Progenitor cell of endocrine pancreas (in vitro differentiated cells): ENCODE data around the gene ZFYVE27. TPM values are rescaled to one million over a fixed set of nuclear protein-coding genes. Genes with fewer than 3 reads are reported as not detected.

Source experiments
- DNase-seq: peaks from one replicate; pipeline ENCODE4 v3.0.0; 2021; ENCODE audit warnings: low spot score; ENCODE audit not compliant: unreplicated experiment
- H3K27ac Mint-ChIP-seq: 2 replicates; pipeline ENCODE4 v1.8.0; 2021; ENCODE audit warnings: mild to moderate bottlenecking, moderate library complexity, mixed read lengths
- H3K27me3 Mint-ChIP-seq: 2 replicates; pipeline ENCODE4 v1.8.0; 2021; ENCODE audit warnings: mixed read lengths
- H3K36me3 Mint-ChIP-seq: 2 replicates; pipeline ENCODE4 v1.8.0; 2022; ENCODE audit warnings: mixed read lengths; ENCODE audit not compliant: insufficient read depth
- H3K4me1 Mint-ChIP-seq: 2 replicates; pipeline ENCODE4 v1.8.0; 2021; ENCODE audit warnings: low read depth, mixed read lengths
- H3K4me3 Mint-ChIP-seq: 2 replicates; pipeline ENCODE4 v1.8.0; 2021; ENCODE audit warnings: low read depth, mild to moderate bottlenecking, moderate library complexity, mixed read lengths
- H3K9me3 Mint-ChIP-seq: 2 replicates; pipeline ENCODE4 v1.8.0; 2021; ENCODE audit warnings: low read depth, mixed read lengths
- CTCF ChIP-seq: fragments of 200-600 bp; sonication (generic); IDR thresholded peaks from one replicate; pipeline ENCODE4 v1.5.0; 2021; ENCODE audit warnings: antibody characterized with exemption, mild to moderate bottlenecking; ENCODE audit not compliant: unreplicated experiment
- total RNA-seq: library from RNA; stranded (reverse); gene quantifications from 2 replicates; pipeline ENCODE4 v1.2.1, GENCODE V29; 2021

The ZFYVE27 gene
- total RNA-seq, 1 donor from 2014 or later, result 43.4 TPM

- Mint-ChIP-seq H3K36me3 (no peaks in the 10 kb centered on the region), H3K9me3 (no peaks in the 10 kb centered on the region), H3K4me3 (no peak overlapping the region), H3K27me3 (peaks cover 33% of the 10 kb centered on the region), H3K27ac (no peak overlapping the region), H3K4me1 (peaks cover 3% of the 10 kb centered on the region)
- TF ChIP-seq CTCF, result no peak
- no peak for DNase-seq
These were observed 28.8 kb upstream of the ZFYVE27 start for GRCh38 chr10:97708167-97708566.

- DNase-seq, result no peak
- peaks cover 5% of the 10 kb centered on the region for H3K4me1 Mint-ChIP-seq
These were observed 27.7 kb upstream of the ZFYVE27 start for GRCh38 chr10:97708976-97709946.

GRCh38 chr10:97711640-97712572 lies 25.0 kb upstream of the ZFYVE27 start:
- Mint-ChIP-seq H3K27ac (no peak overlapping the region), H3K36me3 (no peaks in the 10 kb centered on the region), H3K4me1 (peaks cover 10% of the 10 kb centered on the region), H3K4me3 (peak overlapping the region; percentile 25), H3K27me3 (peaks cover 51% of the 10 kb centered on the region), H3K9me3 (no peaks in the 10 kb centered on the region)
- DNase-seq, result no peak
- no peak for TF ChIP-seq CTCF

More at GRCh38 chr10:97708976-97709946, 27.7 kb upstream of the ZFYVE27 start:
- Mint-ChIP-seq H3K4me3 (no peak overlapping the region), H3K36me3 (no peaks in the 10 kb centered on the region), H3K27me3 (peaks cover 32% of the 10 kb centered on the region), H3K9me3 (no peaks in the 10 kb centered on the region), H3K27ac (no peak overlapping the region)
- TF ChIP-seq CTCF, result peak; percentile 64

- H3K27me3 Mint-ChIP-seq, result peaks cover 45% of the 10 kb centered on the region
- H3K27ac Mint-ChIP-seq, result peak within 1 kb of the TSS; percentile 97
- peak within 1 kb of the TSS; percentile 94 for H3K4me3 Mint-ChIP-seq
- peaks cover 11% of the 10 kb centered on the region for H3K4me1 Mint-ChIP-seq
- peaks cover 1% of the 10 kb centered on the region for H3K36me3 Mint-ChIP-seq
- no peak for DNase-seq
- TF ChIP-seq CTCF, result no peak
- no peaks in the 10 kb centered on the region for H3K9me3 Mint-ChIP-seq
These were observed 23.5 kb upstream of the ZFYVE27 start, which contains the start of gene MARVELD1 for GRCh38 chr10:97713339-97713825. MARVELD1 (plus strand) TSS chr10:97713730; CDS start chr10:97713877, 147 bp downstream.
